Fibroblast of lung (primary cell): ENCODE data around the gene HTR1D.

ENCODE experiments used
- CTCF ChIP-seq, 2 donors: IDR thresholded peaks in 1 of 2; conservative IDR thresholded peaks in 1 of 2; 1 replicate in 1 of 2; 2 replicates in 1 of 2; pipeline ENCODE4 v1.5.1; 2011 to 2012; ENCODE audit warnings: low read length in 2 of 2, control low read depth in 1 of 2, inconsistent platforms in 1 of 2, low read depth in 1 of 2, mild to moderate bottlenecking in 1 of 2
- EZH2 ChIP-seq: IDR thresholded peaks from 2 replicates; pipeline ENCODE4 v1.5.1; 2012; ENCODE audit warnings: low read length, control low read depth, mild to moderate bottlenecking; ENCODE audit errors: missing control alignments

GRCh38 chr1:23174426-23175110 is 42.7 kb downstream of the HTR1D start:
- TF ChIP-seq CTCF (conservative IDR thresholded peaks at IDR 0.05 in 1 of 2, IDR thresholded peaks at IDR 0.05 in 1 of 2; ENCODE audit: low read depth in 1 of 2, low read length in 2 of 2): no peak
- TF ChIP-seq EZH2: no peak
